Stimulated activated memory B cell treated with anti-CD40 and anti-IgM and Interleukin-4, amounts not matched to agents 10 μg/mL and 1 μg/mL and 100 μg/mL, for 72 hours (primary cell): ENCODE results near the gene RAP1B.

Source experiments
- ATAC-seq: fragments of 150-1000 bp; cut with Tn5 transposase; 2 replicates; pipeline ENCODE4 v1.10.0; 2021
- H3K27ac Mint-ChIP-seq: one replicate; pipeline ENCODE4 v1.8.0; 2022; ENCODE audit warnings: mild to moderate bottlenecking, mixed read lengths
- H3K27me3 Mint-ChIP-seq: one replicate; pipeline ENCODE4 v1.8.0; 2022; ENCODE audit warnings: mixed read lengths
- H3K36me3 Mint-ChIP-seq: one replicate; pipeline ENCODE4 v1.8.0; 2022; ENCODE audit warnings: mixed read lengths
- H3K4me1 Mint-ChIP-seq: one replicate; pipeline ENCODE4 v1.8.0; 2022; ENCODE audit warnings: mixed read lengths
- H3K4me3 Mint-ChIP-seq: one replicate; pipeline ENCODE4 v1.8.0; 2022; ENCODE audit warnings: mild to moderate bottlenecking, moderate library complexity, mixed read lengths
- H3K9me3 Mint-ChIP-seq: one replicate; pipeline ENCODE4 v1.8.0; 2022; ENCODE audit warnings: mixed read lengths

Gene RAP1B

DNA sequence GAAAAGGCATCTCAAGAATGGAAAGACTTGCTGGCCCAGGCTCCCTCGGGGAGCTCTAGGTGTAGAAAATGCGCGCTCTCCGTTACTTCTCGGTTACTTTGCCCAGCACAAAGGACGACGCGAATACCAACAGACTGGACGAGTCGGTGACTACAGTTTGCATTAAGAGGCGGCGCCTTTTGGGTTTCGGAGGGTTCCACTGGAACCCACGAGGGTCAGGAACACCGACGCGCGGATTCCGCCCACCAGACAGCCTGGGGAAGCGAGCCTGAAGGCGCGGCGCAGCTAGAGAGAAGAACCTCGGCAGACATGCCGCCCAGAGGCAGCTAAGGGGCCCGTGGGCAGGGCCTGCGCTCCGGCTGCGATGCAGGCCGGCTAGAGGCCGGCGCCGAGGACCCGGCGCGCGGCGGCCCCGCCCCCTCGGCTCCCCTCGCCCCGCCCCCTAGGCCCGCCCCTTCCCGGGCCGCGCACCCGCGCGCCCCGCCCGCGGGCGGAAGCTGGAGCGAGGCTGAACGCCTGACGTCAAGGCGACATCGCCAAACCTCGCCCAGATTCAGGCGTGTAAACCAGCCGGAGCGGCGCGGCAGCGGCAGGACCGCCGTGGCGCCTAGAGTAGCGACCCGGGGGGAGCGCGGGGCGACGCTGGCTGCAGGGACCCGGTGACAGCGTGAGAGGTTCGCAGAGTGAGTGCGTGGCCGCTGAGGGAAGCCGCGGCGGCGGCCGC lies at the start of gene RAP1B:
RAP1B (plus strand) TSS at position 530 of the 724 bp plus-strand sequence. CDS start 37,826 bp downstream, outside the sequence.
- peak; percentile 97 for ATAC-seq
- H3K4me3 Mint-ChIP-seq: peak within 1 kb of the TSS; percentile 94
- peaks cover 18% of the 10 kb centered on the region for H3K36me3 Mint-ChIP-seq
- H3K4me1 Mint-ChIP-seq: peaks cover 60% of the 10 kb centered on the region
- H3K27ac Mint-ChIP-seq: peak within 1 kb of the TSS; percentile 97
- H3K27me3 Mint-ChIP-seq: no peaks in the 10 kb centered on the region
- H3K9me3 Mint-ChIP-seq: no peaks in the 10 kb centered on the region

DNA sequence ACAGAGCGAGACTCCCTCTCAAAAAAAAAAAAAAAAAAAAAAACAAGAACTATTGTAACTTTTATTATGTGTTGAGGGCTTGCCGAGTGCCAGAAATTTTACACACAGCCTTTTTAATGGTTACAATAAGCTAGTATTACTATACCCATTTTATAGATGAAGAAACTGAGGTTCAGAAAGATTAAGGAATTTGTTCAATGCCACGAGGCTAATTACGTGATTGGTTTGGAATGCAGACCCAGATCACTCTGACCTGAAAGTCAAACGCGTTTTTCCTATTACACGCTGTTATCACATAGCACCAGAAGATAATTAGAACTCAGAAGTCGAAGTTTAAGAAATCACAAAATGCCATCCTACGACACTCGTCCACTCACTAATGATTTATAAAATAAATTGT lies 48.9 kb upstream of the RAP1B start:
- ATAC-seq: no peak
- Mint-ChIP-seq H3K36me3 (no peaks in the 10 kb centered on the region), H3K27ac (no peak overlapping the region), H3K4me1 (peaks cover 7% of the 10 kb centered on the region), H3K27me3 (no peaks in the 10 kb centered on the region), H3K4me3 (no peak overlapping the region), H3K9me3 (no peaks in the 10 kb centered on the region)

DNA sequence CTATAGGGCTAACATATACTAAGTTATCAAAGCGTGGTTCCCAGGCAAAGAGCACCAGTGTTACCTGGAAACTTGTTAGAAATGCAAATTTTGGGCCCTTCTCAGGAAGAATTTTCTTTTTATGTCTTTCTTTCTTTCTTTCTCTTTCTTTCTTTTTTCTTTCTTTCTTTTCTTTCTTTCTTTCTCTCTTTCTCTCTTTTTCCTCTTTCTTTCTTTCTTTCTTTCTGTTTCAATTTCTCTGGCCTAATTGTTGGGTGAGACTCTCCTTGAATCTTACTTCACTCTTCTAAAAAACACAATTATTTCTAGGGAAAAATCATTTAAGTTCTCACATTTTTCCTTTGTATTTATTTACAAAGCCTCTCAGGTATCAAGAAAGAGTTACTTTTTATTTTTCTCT lies 46.5 kb upstream of the RAP1B start:
- Mint-ChIP-seq H3K9me3 (no peaks in the 10 kb centered on the region), H3K27ac (peak overlapping the region; percentile 18), H3K27me3 (no peaks in the 10 kb centered on the region), H3K4me1 (peaks cover 7% of the 10 kb centered on the region), H3K36me3 (no peaks in the 10 kb centered on the region), H3K4me3 (no peak overlapping the region)
- ATAC-seq: no peak

DNA sequence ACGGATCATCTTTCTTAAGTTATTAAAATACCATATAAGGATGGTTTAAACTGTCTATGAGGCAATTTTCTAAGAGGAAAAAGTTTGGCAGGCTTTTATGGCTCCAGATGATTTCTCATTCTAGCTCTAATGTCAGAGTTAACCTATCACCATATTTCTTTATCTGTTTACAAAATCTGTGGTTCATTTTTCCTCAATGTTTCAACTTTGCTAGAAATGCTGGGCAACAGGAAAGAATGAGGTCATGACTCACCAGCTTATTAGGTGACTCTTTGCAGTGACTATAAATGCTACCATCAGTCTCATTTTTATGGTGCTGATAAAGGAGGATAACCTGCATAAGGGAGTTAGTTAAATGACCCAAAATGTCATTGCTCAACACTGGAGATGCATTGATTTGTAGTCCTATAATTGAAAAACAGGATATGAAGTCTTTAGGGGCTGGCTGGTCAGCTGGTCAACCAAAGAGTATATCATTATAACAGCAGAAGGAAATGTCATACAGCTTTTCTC lies 45.3 kb upstream of the RAP1B start:
- H3K4me3 Mint-ChIP-seq: no peak overlapping the region
- H3K27me3 Mint-ChIP-seq: no peaks in the 10 kb centered on the region
- H3K36me3 Mint-ChIP-seq: no peaks in the 10 kb centered on the region
- H3K4me1 Mint-ChIP-seq: peaks cover 7% of the 10 kb centered on the region
- H3K9me3 Mint-ChIP-seq: no peaks in the 10 kb centered on the region
- no peak overlapping the region for H3K27ac Mint-ChIP-seq
- no peak for ATAC-seq

DNA sequence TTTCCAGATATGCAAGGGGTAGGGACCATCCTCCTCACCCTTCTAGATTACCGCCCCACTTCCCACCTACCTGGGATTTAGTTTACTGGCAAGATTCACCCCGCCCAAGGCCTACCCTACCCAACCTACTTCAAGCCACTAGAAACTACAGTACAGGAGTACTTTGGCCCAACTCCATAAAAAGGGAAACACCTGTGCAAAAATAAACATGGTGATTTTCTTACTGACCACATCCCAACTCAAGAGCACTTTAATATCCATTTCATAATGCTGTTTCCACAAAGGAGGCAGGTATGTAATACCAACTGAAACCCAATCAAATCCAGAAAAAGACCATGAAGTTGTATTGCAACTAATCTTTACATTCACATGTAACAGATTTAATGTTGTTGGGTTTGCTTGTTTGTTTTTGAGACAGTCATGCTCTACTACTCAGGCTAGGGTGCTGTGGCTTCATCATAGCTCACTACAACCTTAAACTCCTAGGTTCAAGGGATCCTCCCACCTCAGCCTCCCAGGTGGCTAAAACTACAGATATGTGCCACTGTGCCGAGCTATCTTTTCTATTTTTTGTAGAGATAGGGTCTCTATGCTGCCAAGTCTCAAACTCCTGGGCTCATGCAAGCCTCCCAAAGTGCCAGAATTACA lies 41.7 kb upstream of the RAP1B start:
- Mint-ChIP-seq H3K27me3 (no peaks in the 10 kb centered on the region), H3K9me3 (no peaks in the 10 kb centered on the region), H3K4me3 (no peak overlapping the region), H3K27ac (no peak overlapping the region), H3K4me1 (peaks cover 5% of the 10 kb centered on the region), H3K36me3 (no peaks in the 10 kb centered on the region)
- no peak for ATAC-seq

DNA sequence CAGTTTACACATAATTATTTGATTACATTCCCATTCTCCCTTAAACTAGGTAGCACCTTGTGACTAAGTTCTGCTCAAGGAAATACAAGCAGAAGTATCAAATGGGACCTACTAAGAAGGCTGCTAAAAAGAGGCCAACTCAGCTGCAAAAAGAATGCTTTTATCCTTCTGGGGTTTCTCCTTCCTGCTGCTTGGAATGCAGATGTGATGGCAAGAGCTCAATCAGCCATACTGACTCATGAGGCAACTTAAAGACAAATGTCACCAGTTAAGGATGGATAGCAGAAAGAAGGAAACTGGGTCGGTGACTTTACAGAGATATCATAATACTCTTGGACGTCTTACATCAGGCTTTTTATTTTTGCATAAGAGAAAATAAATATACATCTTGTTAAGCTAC lies 38.0 kb upstream of the RAP1B start:
- no peak overlapping the region for H3K27ac Mint-ChIP-seq
- no peaks in the 10 kb centered on the region for H3K36me3 Mint-ChIP-seq
- no peaks in the 10 kb centered on the region for H3K4me1 Mint-ChIP-seq
- ATAC-seq: no peak
- no peak overlapping the region for H3K4me3 Mint-ChIP-seq
- no peaks in the 10 kb centered on the region for H3K27me3 Mint-ChIP-seq
- no peaks in the 10 kb centered on the region for H3K9me3 Mint-ChIP-seq

DNA sequence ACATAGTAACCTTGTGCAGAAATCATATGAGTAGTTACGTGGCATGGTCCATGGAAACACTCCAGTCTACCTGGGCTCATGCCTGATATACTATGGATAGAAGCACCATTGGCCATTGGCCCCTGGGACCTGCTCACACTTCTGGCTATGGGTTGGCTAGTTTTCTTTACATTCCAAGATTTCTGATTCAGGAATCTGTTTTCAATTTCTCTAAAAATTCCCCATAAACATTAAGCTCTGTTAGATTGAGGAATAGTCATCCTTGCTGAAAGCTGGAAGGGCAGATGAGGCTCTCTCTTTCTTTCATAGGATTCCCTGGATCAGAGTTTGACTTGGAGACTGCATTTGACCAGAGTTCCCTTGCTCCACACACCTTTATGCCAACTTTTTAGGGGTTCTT lies 37.3 kb upstream of the RAP1B start:
- no peaks in the 10 kb centered on the region for H3K36me3 Mint-ChIP-seq
- H3K27me3 Mint-ChIP-seq: no peaks in the 10 kb centered on the region
- no peak overlapping the region for H3K4me3 Mint-ChIP-seq
- no peak for ATAC-seq
- no peaks in the 10 kb centered on the region for H3K4me1 Mint-ChIP-seq
- H3K27ac Mint-ChIP-seq: no peak overlapping the region
- H3K9me3 Mint-ChIP-seq: no peaks in the 10 kb centered on the region

DNA sequence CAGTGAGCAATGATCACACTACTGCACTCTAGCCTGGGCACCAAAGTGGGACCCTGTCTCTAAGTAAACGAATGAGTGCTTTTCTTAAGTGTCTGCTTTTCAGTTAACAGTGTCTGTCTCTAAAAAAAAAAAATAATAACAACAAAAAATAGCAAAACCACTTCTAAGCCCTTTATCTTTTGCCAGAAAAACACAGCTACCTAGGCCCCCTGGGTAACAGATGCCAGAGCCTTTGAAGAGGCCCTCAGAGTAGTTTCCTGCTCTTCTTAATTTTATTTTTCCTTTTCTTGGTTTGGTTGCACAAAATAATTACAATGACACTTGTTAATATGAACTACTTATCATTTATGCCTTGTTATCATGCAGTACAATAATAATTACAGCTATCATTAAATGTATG lies 32.8 kb upstream of the RAP1B start:
- no peaks in the 10 kb centered on the region for H3K36me3 Mint-ChIP-seq
- no peak overlapping the region for H3K27ac Mint-ChIP-seq
- no peaks in the 10 kb centered on the region for H3K4me1 Mint-ChIP-seq
- H3K4me3 Mint-ChIP-seq: no peak overlapping the region
- H3K9me3 Mint-ChIP-seq: no peaks in the 10 kb centered on the region
- no peak for ATAC-seq
- H3K27me3 Mint-ChIP-seq: no peaks in the 10 kb centered on the region

DNA sequence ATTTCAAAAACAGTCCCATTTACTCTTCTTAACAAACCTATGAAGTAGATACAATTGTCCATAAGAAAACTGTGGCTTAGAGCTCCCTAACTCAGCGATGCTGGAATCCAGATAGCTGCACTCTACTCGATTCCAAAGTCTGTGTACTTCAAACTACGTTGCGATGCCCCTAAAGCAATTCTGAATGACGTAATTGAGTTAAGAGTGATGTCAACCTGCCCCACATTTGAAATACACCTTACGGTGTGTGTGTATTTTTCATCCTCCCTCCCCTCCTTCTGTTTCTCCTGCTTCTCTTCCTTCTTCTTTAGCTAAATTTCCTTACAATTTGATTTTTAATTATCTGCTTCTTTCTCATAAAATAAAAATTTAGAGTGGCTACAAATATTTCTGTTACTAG lies 31.9 kb upstream of the RAP1B start:
- no peak overlapping the region for H3K27ac Mint-ChIP-seq
- H3K36me3 Mint-ChIP-seq: no peaks in the 10 kb centered on the region
- no peaks in the 10 kb centered on the region for H3K9me3 Mint-ChIP-seq
- no peaks in the 10 kb centered on the region for H3K4me1 Mint-ChIP-seq
- H3K27me3 Mint-ChIP-seq: no peaks in the 10 kb centered on the region
- no peak for ATAC-seq
- H3K4me3 Mint-ChIP-seq: no peak overlapping the region

DNA sequence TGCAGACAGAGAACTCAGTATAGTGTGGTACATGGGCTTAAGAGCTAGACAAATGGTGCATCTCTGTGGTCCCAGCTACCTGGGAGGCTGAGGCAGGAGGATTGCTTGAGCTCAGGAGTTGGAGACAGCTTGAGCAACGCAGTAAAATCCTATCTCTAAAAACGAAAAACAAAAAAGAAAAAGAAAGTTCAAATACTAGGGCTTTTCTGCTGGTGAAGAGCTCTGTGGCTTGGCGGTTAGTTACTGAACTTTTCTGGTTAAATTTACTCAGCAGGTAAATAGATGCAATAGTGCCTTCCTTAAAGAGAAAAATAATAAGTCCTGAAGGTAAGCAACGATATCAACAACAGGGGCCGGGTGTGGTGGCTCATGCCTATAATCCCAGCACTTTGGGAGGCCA lies 31.4 kb upstream of the RAP1B start:
- Mint-ChIP-seq H3K4me3 (no peak overlapping the region), H3K36me3 (no peaks in the 10 kb centered on the region), H3K9me3 (no peaks in the 10 kb centered on the region), H3K4me1 (no peaks in the 10 kb centered on the region), H3K27me3 (no peaks in the 10 kb centered on the region), H3K27ac (no peak overlapping the region)
- ATAC-seq: no peak

DNA sequence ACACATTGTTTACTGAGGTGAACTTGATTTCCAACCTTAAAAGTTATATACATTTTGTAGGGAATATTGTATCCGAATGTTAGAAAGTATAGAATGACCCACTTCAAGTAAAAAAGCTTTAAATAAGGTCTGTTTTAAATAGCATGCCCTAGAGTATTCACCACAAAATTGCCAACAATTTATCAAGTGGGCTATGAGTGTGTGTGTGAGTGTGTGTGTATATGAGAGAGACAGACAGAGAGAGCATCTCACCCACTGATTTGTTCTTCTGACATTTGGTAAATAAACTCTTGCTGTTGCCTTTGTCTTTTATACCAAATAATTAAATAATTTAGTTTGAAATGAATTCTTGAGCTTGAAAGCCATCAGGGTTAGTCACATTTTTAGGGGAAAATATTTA lies 29.8 kb upstream of the RAP1B start:
- no peaks in the 10 kb centered on the region for H3K9me3 Mint-ChIP-seq
- ATAC-seq: no peak
- no peaks in the 10 kb centered on the region for H3K27me3 Mint-ChIP-seq
- H3K4me3 Mint-ChIP-seq: no peak overlapping the region
- H3K36me3 Mint-ChIP-seq: no peaks in the 10 kb centered on the region
- no peaks in the 10 kb centered on the region for H3K4me1 Mint-ChIP-seq
- no peak overlapping the region for H3K27ac Mint-ChIP-seq

DNA sequence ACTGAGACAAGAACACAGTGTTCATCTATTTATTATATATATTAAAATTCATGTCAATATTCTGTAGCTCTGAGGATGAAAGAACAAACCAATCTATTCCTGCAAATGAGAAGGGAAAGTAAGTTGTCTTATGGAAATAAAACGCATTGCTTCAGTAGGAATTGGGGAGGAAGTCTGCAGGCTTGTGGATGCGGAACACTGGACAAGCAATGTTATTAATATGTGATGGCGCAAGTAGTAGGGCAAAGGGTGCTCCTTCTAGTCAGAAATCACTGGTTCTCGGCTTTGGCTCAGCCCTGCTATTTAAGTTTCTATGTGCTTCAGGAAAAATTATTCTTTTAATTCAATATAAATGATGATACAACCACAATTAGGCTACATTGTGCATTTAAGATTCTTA lies 28.8 kb upstream of the RAP1B start:
- no peaks in the 10 kb centered on the region for H3K4me1 Mint-ChIP-seq
- no peaks in the 10 kb centered on the region for H3K36me3 Mint-ChIP-seq
- ATAC-seq: no peak
- no peaks in the 10 kb centered on the region for H3K27me3 Mint-ChIP-seq
- no peak overlapping the region for H3K27ac Mint-ChIP-seq
- H3K4me3 Mint-ChIP-seq: no peak overlapping the region
- H3K9me3 Mint-ChIP-seq: no peaks in the 10 kb centered on the region

DNA sequence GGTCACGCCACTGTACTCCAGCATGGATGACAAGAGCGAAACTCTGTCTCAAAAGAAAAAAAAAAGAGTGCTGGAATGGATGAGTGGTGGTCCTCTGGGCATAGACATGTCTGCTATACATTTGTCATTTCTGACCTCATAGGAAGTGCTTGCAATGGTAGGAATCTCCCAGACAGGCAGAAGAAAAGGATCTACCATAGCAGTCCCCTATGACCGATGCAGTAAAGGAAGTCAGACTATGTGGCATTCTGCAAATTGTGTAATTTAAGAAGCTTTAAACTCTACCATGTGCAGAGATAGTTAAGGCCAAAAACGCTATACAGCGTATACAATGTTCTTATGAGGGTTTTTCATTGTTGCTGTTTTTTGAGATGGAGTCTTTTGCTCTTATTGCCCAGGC lies 24.7 kb upstream of the RAP1B start:
- ATAC-seq: no peak
- H3K36me3 Mint-ChIP-seq: peaks cover 8% of the 10 kb centered on the region
- H3K9me3 Mint-ChIP-seq: peaks cover 6% of the 10 kb centered on the region
- no peaks in the 10 kb centered on the region for H3K27me3 Mint-ChIP-seq
- H3K4me1 Mint-ChIP-seq: peaks cover 9% of the 10 kb centered on the region
- no peak overlapping the region for H3K4me3 Mint-ChIP-seq
- no peak overlapping the region for H3K27ac Mint-ChIP-seq

DNA sequence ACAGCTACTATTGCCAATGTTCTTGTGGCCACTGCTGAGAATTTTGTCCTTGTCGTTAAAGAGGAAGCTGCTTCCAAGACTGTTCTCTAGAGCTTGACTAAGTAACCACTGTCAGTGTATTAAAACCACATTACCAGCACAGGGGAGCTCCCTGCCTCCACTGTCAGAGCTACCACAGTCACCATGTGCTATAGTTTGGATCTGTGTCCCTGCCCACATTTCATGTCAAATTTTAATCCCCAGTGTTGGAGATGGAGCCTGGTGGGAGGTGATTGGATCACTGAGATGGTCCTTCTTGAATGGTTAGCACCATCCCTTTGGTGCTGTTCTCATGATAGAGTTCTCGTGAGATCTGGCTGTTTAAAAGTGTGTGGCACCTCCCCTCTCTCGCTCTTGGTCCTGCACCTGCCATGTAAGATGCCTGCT lies 23.2 kb upstream of the RAP1B start:
- H3K4me3 Mint-ChIP-seq: no peak overlapping the region
- no peaks in the 10 kb centered on the region for H3K27me3 Mint-ChIP-seq
- H3K9me3 Mint-ChIP-seq: peaks cover 6% of the 10 kb centered on the region
- peaks cover 8% of the 10 kb centered on the region for H3K36me3 Mint-ChIP-seq
- peak overlapping the region; percentile 19 for H3K27ac Mint-ChIP-seq
- H3K4me1 Mint-ChIP-seq: peaks cover 24% of the 10 kb centered on the region
- ATAC-seq: peak; percentile 92

DNA sequence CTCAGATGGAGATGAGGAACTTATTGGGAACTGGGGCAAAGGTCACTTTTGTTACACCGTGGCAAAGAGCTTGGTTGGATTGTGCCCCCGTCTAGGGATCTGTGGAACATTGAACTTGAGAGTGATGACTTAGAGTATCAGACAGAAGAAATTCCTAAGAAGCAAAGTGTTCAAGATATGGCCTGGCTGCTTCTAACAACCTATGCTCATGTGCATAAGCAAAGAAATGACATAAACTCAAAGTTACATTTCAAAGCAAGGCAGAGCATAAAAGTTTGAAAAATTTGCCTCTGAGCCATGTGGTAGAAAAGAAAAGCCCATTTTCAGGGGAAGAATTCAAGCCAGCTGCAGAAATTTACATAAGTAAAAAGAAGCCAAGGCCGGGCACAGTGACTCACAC lies 21.5 kb upstream of the RAP1B start:
- Mint-ChIP-seq H3K9me3 (peaks cover 6% of the 10 kb centered on the region), H3K27me3 (no peaks in the 10 kb centered on the region), H3K4me3 (no peak overlapping the region), H3K27ac (no peak overlapping the region), H3K36me3 (peaks cover 8% of the 10 kb centered on the region), H3K4me1 (peaks cover 27% of the 10 kb centered on the region)
- ATAC-seq: no peak
